ENCODE data around the gene SFN.

DNA sequence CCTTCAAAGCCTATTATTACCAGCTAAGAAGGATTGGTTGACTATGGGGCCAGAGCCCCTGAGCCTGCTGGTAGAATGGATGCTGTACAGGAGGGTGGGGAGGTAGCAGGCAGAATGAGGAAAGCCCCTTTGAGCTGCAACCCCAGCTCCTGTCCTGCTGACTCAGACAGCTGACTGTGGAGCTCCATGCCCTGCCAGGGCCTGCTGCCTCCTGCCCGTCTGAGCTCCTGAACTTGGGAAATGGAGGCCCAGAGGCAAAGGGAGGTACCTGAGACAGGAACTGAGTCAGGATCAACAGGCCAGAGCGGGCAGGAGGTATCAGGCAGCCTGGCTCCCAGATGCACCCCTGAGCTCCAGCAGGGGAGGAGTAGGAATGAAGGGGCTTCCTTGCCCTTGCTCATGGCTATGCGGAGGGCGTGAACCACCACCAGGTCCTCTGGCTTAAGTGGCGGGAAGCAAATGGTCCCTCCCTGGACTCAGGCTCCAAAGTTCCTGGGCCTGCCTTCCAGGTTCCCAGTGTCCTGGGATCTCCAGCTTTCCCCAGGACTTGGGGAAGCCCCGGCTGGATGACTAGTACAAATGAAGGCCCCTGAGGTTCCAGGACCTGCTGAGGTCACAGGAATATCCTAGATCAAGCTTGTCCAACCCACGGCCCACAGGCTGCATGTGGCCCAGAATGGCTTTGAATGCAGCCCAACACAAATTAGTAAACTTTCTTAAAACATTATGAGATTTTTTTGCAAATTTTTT lies 3.9 kb upstream of the SFN start:
- TF ChIP-seq RCOR1 (IDR thresholded peaks at IDR 0.05; ENCODE audit: low read depth, low read length) = no peak
- TF ChIP-seq, protein P1, sequence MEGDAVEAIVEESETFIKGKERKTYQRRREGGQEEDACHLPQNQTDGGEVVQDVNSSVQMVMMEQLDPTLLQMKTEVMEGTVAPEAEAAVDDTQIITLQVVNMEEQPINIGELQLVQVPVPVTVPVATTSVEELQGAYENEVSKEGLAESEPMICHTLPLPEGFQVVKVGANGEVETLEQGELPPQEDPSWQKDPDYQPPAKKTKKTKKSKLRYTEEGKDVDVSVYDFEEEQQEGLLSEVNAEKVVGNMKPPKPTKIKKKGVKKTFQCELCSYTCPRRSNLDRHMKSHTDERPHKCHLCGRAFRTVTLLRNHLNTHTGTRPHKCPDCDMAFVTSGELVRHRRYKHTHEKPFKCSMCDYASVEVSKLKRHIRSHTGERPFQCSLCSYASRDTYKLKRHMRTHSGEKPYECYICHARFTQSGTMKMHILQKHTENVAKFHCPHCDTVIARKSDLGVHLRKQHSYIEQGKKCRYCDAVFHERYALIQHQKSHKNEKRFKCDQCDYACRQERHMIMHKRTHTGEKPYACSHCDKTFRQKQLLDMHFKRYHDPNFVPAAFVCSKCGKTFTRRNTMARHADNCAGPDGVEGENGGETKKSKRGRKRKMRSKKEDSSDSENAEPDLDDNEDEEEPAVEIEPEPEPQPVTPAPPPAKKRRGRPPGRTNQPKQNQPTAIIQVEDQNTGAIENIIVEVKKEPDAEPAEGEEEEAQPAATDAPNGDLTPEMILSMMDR (IDR thresholded peaks at IDR 0.05) = no peak
- no peak for TF ChIP-seq EP300 (IDR thresholded peaks at IDR 0.05)
- TF ChIP-seq FOSL2 (IDR thresholded peaks at IDR 0.05) = no peak
- no peak for TF ChIP-seq FOSL2 (CRISPR knock-in tag; IDR thresholded peaks at IDR 0.05)
- TF ChIP-seq POLR2AphosphoS2 (conservative IDR thresholded peaks at IDR 0.05; ENCODE audit: low read length) = no peak
- TF ChIP-seq MAFK (IDR thresholded peaks at IDR 0.05; ENCODE audit: partially characterized antibody) = no peak
- TF ChIP-seq ZSCAN20 (CRISPR knock-in tag; IDR thresholded peaks at IDR 0.05) = no peak
- TF ChIP-seq CBX8 (IDR thresholded peaks at IDR 0.05) = no peak
- no peak for TF ChIP-seq RAD21 (conservative IDR thresholded peaks at IDR 0.05 in 1 of 2, IDR thresholded peaks at IDR 0.05 in 1 of 2)
- TF ChIP-seq KDM5A (IDR thresholded peaks at IDR 0.05) = no peak
- TF ChIP-seq, protein P2, sequence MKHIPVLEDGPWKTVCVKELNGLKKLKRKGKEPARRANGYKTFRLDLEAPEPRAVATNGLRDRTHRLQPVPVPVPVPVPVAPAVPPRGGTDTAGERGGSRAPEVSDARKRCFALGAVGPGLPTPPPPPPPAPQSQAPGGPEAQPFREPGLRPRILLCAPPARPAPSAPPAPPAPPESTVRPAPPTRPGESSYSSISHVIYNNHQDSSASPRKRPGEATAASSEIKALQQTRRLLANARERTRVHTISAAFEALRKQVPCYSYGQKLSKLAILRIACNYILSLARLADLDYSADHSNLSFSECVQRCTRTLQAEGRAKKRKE (CRISPR knock-in tag; IDR thresholded peaks at IDR 0.05; ENCODE audit: low read depth) = no peak
- no peak for TF ChIP-seq ZNF302 (CRISPR knock-in tag; IDR thresholded peaks at IDR 0.05)
- no peak for TF ChIP-seq NR3C1 (IDR thresholded peaks at IDR 0.05)
- TF ChIP-seq TP53 (CRISPR knock-in tag; IDR thresholded peaks at IDR 0.05) = no peak
